GM23338 (cell line): ENCODE measurements around the gene RRN3. TPM values are rescaled to one million over a fixed set of nuclear protein-coding genes. Genes with fewer than 3 reads are reported as not detected.

Source experiments
- ATAC-seq: fragments of 200-7000 bp; cut with Tn5 transposase; 3 replicates; pipeline ENCODE4 v1.9.1; 2020
- DNase-seq: peaks from one replicate; pipeline ENCODE4 v3.0.0-alpha.2; 2015; ENCODE audit warnings: low spot score
- H2AFZ ChIP-seq: fragments of 200-600 bp; sonication (generic); 2 replicates; pipeline ENCODE4 v1.8.0; 2016; ENCODE audit warnings: antibody characterized with exemption, mild to moderate bottlenecking, moderate library complexity
- H3F3A ChIP-seq: fragments of 200-600 bp; sonication (generic); replicated peaks from 2 replicates; pipeline ENCODE4 v1.8.0; 2017; ENCODE audit warnings: antibody characterized with exemption, mixed run types, low read depth
- H3K27ac ChIP-seq: fragments of 200-600 bp; sonication (generic); 2 replicates; pipeline ENCODE4 v1.6.1; 2016; ENCODE audit warnings: low read depth
- H3K27me3 ChIP-seq: fragments of 200-600 bp; sonication (generic); 2 replicates; pipeline ENCODE4 v1.8.0; 2016; ENCODE audit warnings: mild to moderate bottlenecking, mixed run types, moderate library complexity; ENCODE audit not compliant: insufficient read depth
- H3K36me3 ChIP-seq: fragments of 200-600 bp; sonication (generic); 2 replicates; pipeline ENCODE4 v1.8.0; 2016; ENCODE audit warnings: mild to moderate bottlenecking; ENCODE audit not compliant: insufficient read depth
- H3K4me1 ChIP-seq: fragments of 200-600 bp; sonication (generic); 2 replicates; pipeline ENCODE4 v1.8.0; 2016; ENCODE audit warnings: mild to moderate bottlenecking, moderate library complexity; ENCODE audit not compliant: insufficient read depth
- H3K4me2 ChIP-seq: fragments of 200-600 bp; sonication (generic); 2 replicates; pipeline ENCODE4 v1.7.1; 2017; ENCODE audit warnings: mixed run types
- H3K4me3 ChIP-seq: fragments of 200-600 bp; sonication (generic); 2 replicates; pipeline ENCODE4 v1.6.1; 2016; ENCODE audit warnings: mixed run types
- H3K79me2 ChIP-seq: fragments of 200-600 bp; sonication (generic); replicated peaks from 2 replicates; pipeline ENCODE4 v1.8.0; 2017; ENCODE audit warnings: mild to moderate bottlenecking; ENCODE audit not compliant: insufficient read depth
- H3K9me2 ChIP-seq: fragments of 200-600 bp; sonication (generic); 2 replicates; pipeline ENCODE4 v1.8.0; 2017; ENCODE audit not compliant: insufficient read depth
- H4K20me1 ChIP-seq: fragments of 200-600 bp; sonication (generic); replicated peaks from 2 replicates; pipeline ENCODE4 v1.8.0; 2017; ENCODE audit warnings: mild to moderate bottlenecking; ENCODE audit not compliant: insufficient read depth
- H3K27ac Mint-ChIP-seq: 2 replicates; pipeline ENCODE4 v1.8.0; 2020; ENCODE audit warnings: inconsistent platforms, mild to moderate bottlenecking, moderate library complexity, mixed read lengths
- H3K27me3 Mint-ChIP-seq: 3 replicates; pipeline ENCODE4 v1.8.0; 2022; ENCODE audit warnings: low read depth, mild to moderate bottlenecking, moderate library complexity, mixed read lengths, inconsistent platforms; ENCODE audit not compliant: insufficient read depth, poor library complexity
- H3K36me3 Mint-ChIP-seq: 3 replicates; pipeline ENCODE4 v1.8.0; 2021; ENCODE audit warnings: low read depth, mild to moderate bottlenecking, inconsistent platforms, moderate library complexity, mixed read lengths
- H3K4me1 Mint-ChIP-seq: 3 replicates; pipeline ENCODE4 v1.8.0; 2020; ENCODE audit warnings: mild to moderate bottlenecking, inconsistent platforms, mixed read lengths
- H3K4me3 Mint-ChIP-seq: 3 replicates; pipeline ENCODE4 v1.8.0; 2021; ENCODE audit warnings: moderate library complexity, mild to moderate bottlenecking, inconsistent platforms, mixed read lengths
- H3K9me3 Mint-ChIP-seq: 3 replicates; pipeline ENCODE4 v1.8.0; 2020; ENCODE audit warnings: moderate library complexity, mild to moderate bottlenecking, inconsistent platforms, mixed read lengths
- CREB1 ChIP-seq: fragments of 250-450 bp; sonication (Bioruptor Pico); IDR thresholded peaks from 2 replicates; pipeline ENCODE4 v1.5.0; 2020; ENCODE audit warnings: low read depth, mild to moderate bottlenecking, moderate library complexity
- EZH2 ChIP-seq: fragments of 200-600 bp; sonication (generic); IDR thresholded peaks from one replicate; pipeline ENCODE4 v1.8.0; 2017; ENCODE audit warnings: antibody characterized with exemption, mild to moderate bottlenecking, low read depth; ENCODE audit not compliant: unreplicated experiment
- EZH2phosphoT487 ChIP-seq: fragments of 200-600 bp; sonication (generic); IDR thresholded peaks from one replicate; pipeline ENCODE4 v1.8.1; 2018; ENCODE audit warnings: antibody characterized with exemption; ENCODE audit not compliant: unreplicated experiment
- JUNB ChIP-seq: IDR thresholded peaks from one replicate; pipeline ENCODE4 v1.6.1; 2016; ENCODE audit warnings: antibody characterized with exemption; ENCODE audit not compliant: unreplicated experiment
- NANOG ChIP-seq: IDR thresholded peaks from 2 replicates; pipeline ENCODE4 v1.6.1; 2016; ENCODE audit warnings: antibody characterized with exemption, borderline replicate concordance
- POLR2AphosphoS5 ChIP-seq: IDR thresholded peaks from 2 replicates; pipeline ENCODE4 v1.6.1; 2016; ENCODE audit warnings: antibody characterized with exemption, low read depth
- STAT1 ChIP-seq: IDR thresholded peaks from one replicate; pipeline ENCODE4 v1.6.1; 2016; ENCODE audit warnings: antibody characterized with exemption; ENCODE audit not compliant: unreplicated experiment
- ZNF114 ChIP-seq: fragments of 250-450 bp; sonication (Bioruptor Pico); IDR thresholded peaks from 2 replicates; pipeline ENCODE4 v1.5.0; 2020; ENCODE audit warnings: mild to moderate bottlenecking, moderate library complexity
- ZNF331 ChIP-seq: fragments of 250-450 bp; sonication (Bioruptor Pico); IDR thresholded peaks from 2 replicates; pipeline ENCODE4 v1.5.0; 2020; ENCODE audit warnings: low read depth, mild to moderate bottlenecking, moderate library complexity
- polyA plus RNA-seq: library from polyadenylated mRNA; unstranded; fragments of >200 nt; fragmentation: Nextera tagmentation; extraction: Ambion mirVana; gene quantifications from 2 replicates; pipeline ENCODE4 v1.2.1, GENCODE V29; 2016
- total RNA-seq: library from RNA; depleted of rRNA; stranded (reverse); fragments of >200 nt; shearing (Covaris generic); gene quantifications from 2 replicates; pipeline ENCODE4 v1.2.3, GENCODE V29; 2014
- TF ChIP-seq, protein P1 (sequence below): IDR thresholded peaks from 2 replicates; pipeline ENCODE4 v1.6.1; 2016; ENCODE audit warnings: antibody characterized with exemption
- TF ChIP-seq, protein P2 (sequence below): IDR thresholded peaks from one replicate; pipeline ENCODE4 v1.6.1; 2018; ENCODE audit warnings: antibody characterized with exemption; ENCODE audit not compliant: unreplicated experiment
- TF ChIP-seq, protein P3 (sequence below): fragments of 250-450 bp; sonication (Bioruptor Pico); IDR thresholded peaks from 2 replicates; pipeline ENCODE4 v1.5.0; 2020; ENCODE audit warnings: mild to moderate bottlenecking, moderate library complexity

The RRN3 gene
- total and polyA plus RNA-seq, 2 experiments from 2014 or later = 15.4 to 41.5 TPM

DNA sequence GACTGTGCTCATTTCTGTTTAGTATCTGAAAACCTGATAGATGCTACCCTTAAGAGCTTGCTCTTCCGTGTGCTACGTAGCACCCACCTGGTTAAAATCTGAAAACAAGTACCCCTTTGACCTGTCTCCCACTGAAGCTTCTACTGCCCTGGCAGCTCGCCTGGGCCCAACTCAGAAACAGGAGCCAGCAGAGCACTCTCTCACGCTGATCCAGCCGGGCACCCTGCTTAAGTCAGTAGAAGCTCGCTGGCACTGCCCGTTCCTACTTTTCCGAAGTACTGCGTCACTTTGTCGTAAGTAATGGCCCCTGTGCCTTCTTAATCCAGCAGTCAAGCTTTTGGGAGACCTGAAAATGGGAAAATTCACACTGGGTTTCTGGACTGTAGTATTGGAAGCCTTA, 57.1 kb downstream of the RRN3 start:
- Histone ChIP-seq H3F3A (no peaks in the 10 kb centered on the region), H3K4me1 (no peaks in the 10 kb centered on the region), H4K20me1 (peaks cover 6% of the 10 kb centered on the region), H2AFZ (no peak overlapping the region), H3K9me2 (no peaks in the 10 kb centered on the region), H3K4me2 (no peak overlapping the region), H3K27ac (no peak overlapping the region), H3K36me3 (peaks cover 29% of the 10 kb centered on the region), H3K79me2 (no peaks in the 10 kb centered on the region), H3K27me3 (no peaks in the 10 kb centered on the region), H3K4me3 (no peak overlapping the region)
- no peak for TF ChIP-seq EZH2phosphoT487
- TF ChIP-seq, protein P1, sequence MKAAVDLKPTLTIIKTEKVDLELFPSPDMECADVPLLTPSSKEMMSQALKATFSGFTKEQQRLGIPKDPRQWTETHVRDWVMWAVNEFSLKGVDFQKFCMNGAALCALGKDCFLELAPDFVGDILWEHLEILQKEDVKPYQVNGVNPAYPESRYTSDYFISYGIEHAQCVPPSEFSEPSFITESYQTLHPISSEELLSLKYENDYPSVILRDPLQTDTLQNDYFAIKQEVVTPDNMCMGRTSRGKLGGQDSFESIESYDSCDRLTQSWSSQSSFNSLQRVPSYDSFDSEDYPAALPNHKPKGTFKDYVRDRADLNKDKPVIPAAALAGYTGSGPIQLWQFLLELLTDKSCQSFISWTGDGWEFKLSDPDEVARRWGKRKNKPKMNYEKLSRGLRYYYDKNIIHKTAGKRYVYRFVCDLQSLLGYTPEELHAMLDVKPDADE = no peak
- TF ChIP-seq STAT1 = no peak
- TF ChIP-seq CREB1 (CRISPR knock-in tag) = no peak
- no peak for TF ChIP-seq ZNF331
- TF ChIP-seq ZNF114 (CRISPR knock-in tag) = no peak
- TF ChIP-seq POLR2AphosphoS5 = no peak
- TF ChIP-seq EZH2 = no peak
- TF ChIP-seq, protein P2, sequence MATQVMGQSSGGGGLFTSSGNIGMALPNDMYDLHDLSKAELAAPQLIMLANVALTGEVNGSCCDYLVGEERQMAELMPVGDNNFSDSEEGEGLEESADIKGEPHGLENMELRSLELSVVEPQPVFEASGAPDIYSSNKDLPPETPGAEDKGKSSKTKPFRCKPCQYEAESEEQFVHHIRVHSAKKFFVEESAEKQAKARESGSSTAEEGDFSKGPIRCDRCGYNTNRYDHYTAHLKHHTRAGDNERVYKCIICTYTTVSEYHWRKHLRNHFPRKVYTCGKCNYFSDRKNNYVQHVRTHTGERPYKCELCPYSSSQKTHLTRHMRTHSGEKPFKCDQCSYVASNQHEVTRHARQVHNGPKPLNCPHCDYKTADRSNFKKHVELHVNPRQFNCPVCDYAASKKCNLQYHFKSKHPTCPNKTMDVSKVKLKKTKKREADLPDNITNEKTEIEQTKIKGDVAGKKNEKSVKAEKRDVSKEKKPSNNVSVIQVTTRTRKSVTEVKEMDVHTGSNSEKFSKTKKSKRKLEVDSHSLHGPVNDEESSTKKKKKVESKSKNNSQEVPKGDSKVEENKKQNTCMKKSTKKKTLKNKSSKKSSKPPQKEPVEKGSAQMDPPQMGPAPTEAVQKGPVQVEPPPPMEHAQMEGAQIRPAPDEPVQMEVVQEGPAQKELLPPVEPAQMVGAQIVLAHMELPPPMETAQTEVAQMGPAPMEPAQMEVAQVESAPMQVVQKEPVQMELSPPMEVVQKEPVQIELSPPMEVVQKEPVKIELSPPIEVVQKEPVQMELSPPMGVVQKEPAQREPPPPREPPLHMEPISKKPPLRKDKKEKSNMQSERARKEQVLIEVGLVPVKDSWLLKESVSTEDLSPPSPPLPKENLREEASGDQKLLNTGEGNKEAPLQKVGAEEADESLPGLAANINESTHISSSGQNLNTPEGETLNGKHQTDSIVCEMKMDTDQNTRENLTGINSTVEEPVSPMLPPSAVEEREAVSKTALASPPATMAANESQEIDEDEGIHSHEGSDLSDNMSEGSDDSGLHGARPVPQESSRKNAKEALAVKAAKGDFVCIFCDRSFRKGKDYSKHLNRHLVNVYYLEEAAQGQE = no peak
- TF ChIP-seq NANOG = no peak
- TF ChIP-seq, protein P3, sequence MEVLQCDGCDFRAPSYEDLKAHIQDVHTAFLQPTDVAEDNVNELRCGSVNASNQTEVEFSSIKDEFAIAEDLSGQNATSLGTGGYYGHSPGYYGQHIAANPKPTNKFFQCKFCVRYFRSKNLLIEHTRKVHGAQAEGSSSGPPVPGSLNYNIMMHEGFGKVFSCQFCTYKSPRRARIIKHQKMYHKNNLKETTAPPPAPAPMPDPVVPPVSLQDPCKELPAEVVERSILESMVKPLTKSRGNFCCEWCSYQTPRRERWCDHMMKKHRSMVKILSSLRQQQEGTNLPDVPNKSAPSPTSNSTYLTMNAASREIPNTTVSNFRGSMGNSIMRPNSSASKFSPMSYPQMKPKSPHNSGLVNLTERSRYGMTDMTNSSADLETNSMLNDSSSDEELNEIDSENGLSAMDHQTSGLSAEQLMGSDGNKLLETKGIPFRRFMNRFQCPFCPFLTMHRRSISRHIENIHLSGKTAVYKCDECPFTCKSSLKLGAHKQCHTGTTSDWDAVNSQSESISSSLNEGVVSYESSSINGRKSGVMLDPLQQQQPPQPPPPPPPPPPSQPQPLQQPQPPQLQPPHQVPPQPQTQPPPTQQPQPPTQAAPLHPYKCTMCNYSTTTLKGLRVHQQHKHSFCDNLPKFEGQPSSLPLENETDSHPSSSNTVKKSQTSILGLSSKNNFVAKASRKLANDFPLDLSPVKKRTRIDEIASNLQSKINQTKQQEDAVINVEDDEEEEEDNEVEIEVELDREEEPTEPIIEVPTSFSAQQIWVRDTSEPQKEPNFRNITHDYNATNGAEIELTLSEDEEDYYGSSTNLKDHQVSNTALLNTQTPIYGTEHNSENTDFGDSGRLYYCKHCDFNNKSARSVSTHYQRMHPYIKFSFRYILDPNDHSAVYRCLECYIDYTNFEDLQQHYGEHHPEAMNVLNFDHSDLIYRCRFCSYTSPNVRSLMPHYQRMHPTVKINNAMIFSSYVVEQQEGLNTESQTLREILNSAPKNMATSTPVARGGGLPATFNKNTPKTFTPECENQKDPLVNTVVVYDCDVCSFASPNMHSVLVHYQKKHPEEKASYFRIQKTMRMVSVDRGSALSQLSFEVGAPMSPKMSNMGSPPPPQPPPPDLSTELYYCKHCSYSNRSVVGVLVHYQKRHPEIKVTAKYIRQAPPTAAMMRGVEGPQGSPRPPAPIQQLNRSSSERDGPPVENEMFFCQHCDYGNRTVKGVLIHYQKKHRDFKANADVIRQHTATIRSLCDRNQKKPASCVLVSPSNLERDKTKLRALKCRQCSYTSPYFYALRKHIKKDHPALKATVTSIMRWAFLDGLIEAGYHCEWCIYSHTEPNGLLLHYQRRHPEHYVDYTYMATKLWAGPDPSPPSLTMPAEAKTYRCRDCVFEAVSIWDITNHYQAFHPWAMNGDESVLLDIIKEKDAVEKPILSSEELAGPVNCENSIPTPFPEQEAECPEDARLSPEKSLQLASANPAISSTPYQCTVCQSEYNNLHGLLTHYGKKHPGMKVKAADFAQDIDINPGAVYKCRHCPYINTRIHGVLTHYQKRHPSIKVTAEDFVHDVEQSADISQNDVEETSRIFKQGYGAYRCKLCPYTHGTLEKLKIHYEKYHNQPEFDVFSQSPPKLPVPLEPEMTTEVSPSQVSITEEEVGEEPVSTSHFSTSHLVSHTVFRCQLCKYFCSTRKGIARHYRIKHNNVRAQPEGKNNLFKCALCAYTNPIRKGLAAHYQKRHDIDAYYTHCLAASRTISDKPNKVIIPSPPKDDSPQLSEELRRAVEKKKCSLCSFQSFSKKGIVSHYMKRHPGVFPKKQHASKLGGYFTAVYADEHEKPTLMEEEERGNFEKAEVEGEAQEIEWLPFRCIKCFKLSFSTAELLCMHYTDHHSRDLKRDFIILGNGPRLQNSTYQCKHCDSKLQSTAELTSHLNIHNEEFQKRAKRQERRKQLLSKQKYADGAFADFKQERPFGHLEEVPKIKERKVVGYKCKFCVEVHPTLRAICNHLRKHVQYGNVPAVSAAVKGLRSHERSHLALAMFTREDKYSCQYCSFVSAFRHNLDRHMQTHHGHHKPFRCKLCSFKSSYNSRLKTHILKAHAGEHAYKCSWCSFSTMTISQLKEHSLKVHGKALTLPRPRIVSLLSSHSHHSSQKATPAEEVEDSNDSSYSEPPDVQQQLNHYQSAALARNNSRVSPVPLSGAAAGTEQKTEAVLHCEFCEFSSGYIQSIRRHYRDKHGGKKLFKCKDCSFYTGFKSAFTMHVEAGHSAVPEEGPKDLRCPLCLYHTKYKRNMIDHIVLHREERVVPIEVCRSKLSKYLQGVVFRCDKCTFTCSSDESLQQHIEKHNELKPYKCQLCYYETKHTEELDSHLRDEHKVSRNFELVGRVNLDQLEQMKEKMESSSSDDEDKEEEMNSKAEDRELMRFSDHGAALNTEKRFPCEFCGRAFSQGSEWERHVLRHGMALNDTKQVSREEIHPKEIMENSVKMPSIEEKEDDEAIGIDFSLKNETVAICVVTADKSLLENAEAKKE (CRISPR knock-in tag) = no peak
- TF ChIP-seq JUNB = no peak
- DNase-seq (no peak), ATAC-seq (no peak)
- H3K36me3 Mint-ChIP-seq = peaks cover 66% of the 10 kb centered on the region
- no peak overlapping the region for H3K4me3 Mint-ChIP-seq
- no peaks in the 10 kb centered on the region for H3K4me1 Mint-ChIP-seq
- H3K27me3 Mint-ChIP-seq = peaks cover 4% of the 10 kb centered on the region
- H3K9me3 Mint-ChIP-seq = no peaks in the 10 kb centered on the region
- no peak overlapping the region for H3K27ac Mint-ChIP-seq
